RWPE1 (cell line): ENCODE results near the gene PDZRN4.
A peak's percentile ranks its signal among the peaks of the same experiment; 100 is the strongest.

Experiments
- CTCF ChIA-PET: fragments of 350-600 bp; sonication (Branson Sonifier 250); formaldehyde crosslinking; extraction: SDS; loops from one replicate; lab custom pipeline; 2021; lab: Yijun Ruan, JAX
- POLR2A ChIA-PET: fragments of 400-600 bp; formaldehyde crosslinking; extraction: SDS; loops from one replicate; lab custom pipeline; 2020; ENCODE audit warnings: antibody characterized with exemption; ENCODE audit not compliant: low non-redundant PET; lab: Yijun Ruan, JAX
- DNase-seq: peaks from one replicate; pipeline ENCODE4 v3.0.0; 2012; ENCODE audit warnings: low spot score
- H3K27ac ChIP-seq: fragments of 450-650 bp; 2 replicates; pipeline ENCODE4 v1.5.1; 2017
- CTCF ChIP-seq: fragments of 450-650 bp; conservative IDR thresholded peaks from 2 replicates; pipeline ENCODE4 v1.5.1; 2017; ENCODE audit warnings: low read depth, mild to moderate bottlenecking

The PDZRN4 gene

GRCh38 chr12:41188058-41188840 is at the start of gene PDZRN4:
Gene PDZRN4 (plus strand): TSS chr12:41188320.
- no peak within 1 kb of the TSS for H3K27ac ChIP-seq
- no peak for DNase-seq
- no peak for TF ChIP-seq CTCF
- POLR2A ChIA-PET, result no interaction called here
- CTCF ChIA-PET, result interaction anchor here (0.6 kb wide), 1 partner anchor 519 kb away, joined by 3 read pairs; no protein-coding TSS in a partner anchor

- no peak overlapping the region for H3K27ac ChIP-seq
- no peak for DNase-seq
- TF ChIP-seq CTCF, result no peak
- ChIA-PET POLR2A (no interaction called here), CTCF (no interaction called here)
These were observed 48.0 kb upstream of the PDZRN4 start for GRCh38 chr12:41140117-41140516.

- POLR2A ChIA-PET, result no interaction called here
- DNase-seq, result no peak
- no peak for TF ChIP-seq CTCF
- H3K27ac ChIP-seq, result no peak overlapping the region
- CTCF ChIA-PET, result interaction anchor here (0.6 kb wide), 1 partner anchor 135 kb away, joined by 3 read pairs; no protein-coding TSS in a partner anchor
These were observed 47.0 kb upstream of the PDZRN4 start for GRCh38 chr12:41141104-41141503.

GRCh38 chr12:41142376-41142775 is 45.7 kb upstream of the PDZRN4 start:
- ChIA-PET CTCF (interaction anchor here (0.6 kb wide), 1 partner anchor 367 kb away, joined by 3 read pairs; no protein-coding TSS in a partner anchor), POLR2A (no interaction called here)
- DNase-seq, result no peak
- H3K27ac ChIP-seq, result no peak overlapping the region
- no peak for TF ChIP-seq CTCF

- peak; percentile 54 for DNase-seq
- no peak for TF ChIP-seq CTCF
- H3K27ac ChIP-seq, result no peak overlapping the region
- ChIA-PET CTCF (no interaction called here), POLR2A (interaction anchor here (0.6 kb wide), 1 partner anchor 32 kb away, joined by 3 read pairs; no protein-coding TSS in a partner anchor)
These were observed 36.3 kb upstream of the PDZRN4 start for GRCh38 chr12:41151793-41152192.

- ChIA-PET CTCF (no interaction called here), POLR2A (no interaction called here)
- DNase-seq, result no peak
- no peak for TF ChIP-seq CTCF
- H3K27ac ChIP-seq, result no peak overlapping the region
These were observed 25.7 kb upstream of the PDZRN4 start for GRCh38 chr12:41162461-41162860.
